HepG2 (cell line): ENCODE measurements around the gene SIVA1. TPM values are rescaled to one million over a fixed set of nuclear protein-coding genes. Genes with fewer than 3 reads are reported as not detected.

Source experiments
- ATF7 ChIP-seq, 2 experiments: fragments of 450-650 bp in 1 of 2; sonication (generic) in 1 of 2; formaldehyde crosslinking in 1 of 2; IDR thresholded peaks; 2 replicates each; pipeline versions ENCODE4 v1.4.0 to v1.6.1; 2016 to 2020; ENCODE audit warnings: antibody characterized with exemption in 1 of 2, mild to moderate bottlenecking in 1 of 2, missing genetic modification reagents in 1 of 2
- CHD4 ChIP-seq: fragments of 200-600 bp; sonication (generic); IDR thresholded peaks from 2 replicates; pipeline ENCODE4 v1.7.0; 2017; ENCODE audit warnings: mild to moderate bottlenecking, low read length, borderline replicate concordance
- JDP2 ChIP-seq: sonication (generic); formaldehyde crosslinking; IDR thresholded peaks from 2 replicates; pipeline ENCODE4 v1.8.1; 2022; ENCODE audit warnings: missing genetic modification reagents, borderline replicate concordance
- MTF2 ChIP-seq: sonication (generic); formaldehyde crosslinking; IDR thresholded peaks from 2 replicates; pipeline ENCODE4 v1.5.0; 2020; ENCODE audit warnings: missing genetic modification reagents, borderline replicate concordance
- NAIF1 ChIP-seq: sonication (generic); formaldehyde crosslinking; IDR thresholded peaks from 2 replicates; pipeline ENCODE4 v1.5.0; 2020; ENCODE audit warnings: mild to moderate bottlenecking, missing genetic modification reagents, borderline replicate concordance
- RFX5 ChIP-seq: IDR thresholded peaks from 2 replicates; pipeline ENCODE4 v1.6.1; 2011; ENCODE audit warnings: low read depth, low read length, improper control_type of control experiment
- SNAPC4 ChIP-seq: sonication (generic); formaldehyde crosslinking; IDR thresholded peaks from 2 replicates; pipeline ENCODE4 v1.4.0; 2020; ENCODE audit warnings: mild to moderate bottlenecking, missing genetic modification reagents
- SP5 ChIP-seq: IDR thresholded peaks from 2 replicates; pipeline ENCODE4 v1.6.1; 2016; ENCODE audit warnings: low read depth, borderline replicate concordance
- TCF7 ChIP-seq: sonication (generic); IDR thresholded peaks from 2 replicates; pipeline ENCODE4 v1.6.1; 2016; ENCODE audit warnings: antibody characterized with exemption, low read depth
- ZBTB20 ChIP-seq: sonication (generic); formaldehyde crosslinking; IDR thresholded peaks from 2 replicates; pipeline ENCODE4 v1.8.1; 2023; ENCODE audit warnings: missing genetic modification reagents, low read depth, mild to moderate bottlenecking, borderline replicate concordance
- ZNF263 ChIP-seq: sonication (generic); formaldehyde crosslinking; IDR thresholded peaks from 2 replicates; pipeline ENCODE4 v1.4.0; 2020; ENCODE audit warnings: missing genetic modification reagents
- ZNF329 ChIP-seq: sonication (generic); formaldehyde crosslinking; IDR thresholded peaks from 2 replicates; pipeline ENCODE4 v1.9.0; 2021; ENCODE audit warnings: low read depth, mild to moderate bottlenecking, missing genetic modification reagents
- ZNF431 ChIP-seq: sonication (generic); formaldehyde crosslinking; IDR thresholded peaks from 2 replicates; pipeline ENCODE4 v1.9.0; 2022; ENCODE audit warnings: missing genetic modification reagents, low read depth, mild to moderate bottlenecking, borderline replicate concordance
- ZNF616 ChIP-seq: sonication (generic); formaldehyde crosslinking; IDR thresholded peaks from 2 replicates; pipeline ENCODE4 v1.5.0; 2020; ENCODE audit warnings: low read depth, mild to moderate bottlenecking, missing genetic modification reagents
- ZNF678 ChIP-seq: sonication (generic); formaldehyde crosslinking; IDR thresholded peaks from 2 replicates; pipeline ENCODE4 v1.4.0; 2020; ENCODE audit warnings: mild to moderate bottlenecking, missing genetic modification reagents
- polyA plus RNA-seq, 8 experiments: library from polyadenylated mRNA; depleted of rRNA in 3 of 8; stranded (reverse) in 7 of 8; unstranded in 1 of 8; fragments of >200 nt; fragmentation: Illumina TruSeq in 4 of 8; extraction: Trizol in 4 of 8; gene quantifications; 2 replicates each; pipeline versions ENCODE4 v1.2.1 to v1.2.3, GENCODE V29; 2011 to 2016; ENCODE audit warnings: low read depth in 4 of 8, missing spikeins in 1 of 8, mixed read lengths in 1 of 8; ENCODE audit not compliant: insufficient read depth in 1 of 8
- total RNA-seq, 5 experiments: library from RNA; depleted of rRNA; stranded (reverse); fragments of >200 nt; fragmentation: Illumina TruSeq; extraction: Trizol; gene quantifications; 2 replicates each; pipeline ENCODE4 v1.2.3, GENCODE V29; 2016; ENCODE audit warnings: low read depth in 1 of 5
- TF ChIP-seq, protein P1 (sequence below): sonication (generic); formaldehyde crosslinking; IDR thresholded peaks from 2 replicates; pipeline ENCODE4 v1.5.0; 2020; ENCODE audit warnings: mild to moderate bottlenecking, low read depth, missing genetic modification reagents, borderline replicate concordance
- TF ChIP-seq, protein P2 (sequence below): sonication (generic); formaldehyde crosslinking; IDR thresholded peaks from 2 replicates; pipeline ENCODE4 v1.5.0; 2020; ENCODE audit warnings: missing genetic modification reagents
- TF ChIP-seq, protein P3 (sequence below): sonication (generic); formaldehyde crosslinking; conservative IDR thresholded peaks from 2 replicates; pipeline ENCODE4 v1.4.0; 2020; ENCODE audit warnings: mild to moderate bottlenecking, missing genetic modification reagents, moderate library complexity

SIVA1 gene
- total and polyA plus RNA-seq, 2 of the 13 experiments (the other 11 are each of a cell fraction or from before 2014, with no cell fraction given): 123 to 186 TPM

DNA sequence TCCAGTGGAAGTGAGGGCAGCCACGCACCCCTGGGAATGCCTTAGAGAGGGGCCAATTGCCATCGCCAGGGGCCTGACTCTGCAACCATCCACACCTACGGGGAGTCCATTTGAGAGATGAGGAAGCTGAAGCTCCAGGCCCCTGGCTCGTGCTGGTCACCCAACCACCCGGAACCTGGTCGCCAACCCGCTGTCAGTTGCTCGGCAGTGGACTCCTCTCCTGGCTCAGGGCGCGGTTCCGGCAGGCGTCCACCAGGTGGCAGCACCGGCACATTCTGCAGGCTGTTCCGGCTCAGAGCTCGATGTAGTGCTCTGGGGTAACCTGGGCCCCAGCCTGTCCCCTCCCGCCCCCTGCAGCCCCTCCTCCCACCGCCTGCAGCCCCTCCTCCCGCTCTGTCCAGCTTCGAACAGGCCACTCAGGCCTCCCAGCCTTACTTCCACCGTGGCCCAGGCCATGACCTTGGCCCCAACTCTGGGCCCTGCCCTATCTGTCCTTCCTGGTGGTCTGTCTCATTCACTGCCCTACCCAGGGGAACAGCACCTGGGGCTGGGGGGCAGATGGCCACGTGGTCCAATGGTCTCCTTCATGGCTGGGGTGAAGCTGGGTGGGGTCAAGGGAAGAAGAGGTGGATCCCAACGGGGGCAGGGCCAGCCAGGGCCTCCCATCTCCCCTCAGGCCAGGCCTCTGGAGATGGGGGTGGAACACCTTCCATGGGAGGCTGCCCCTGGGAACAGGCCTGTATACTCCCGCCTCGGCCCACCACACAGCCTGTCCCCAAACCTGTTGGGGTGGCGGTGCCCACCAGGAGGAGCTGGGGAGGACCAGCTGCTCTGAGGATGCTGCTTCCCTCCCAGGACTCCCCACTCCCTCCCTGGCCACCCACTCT, 15.7 kb downstream of the SIVA1 start (continued):
- no peak for TF ChIP-seq SNAPC4 (CRISPR knock-in tag)
- 0 out of 2 replicates have a peak, but pooled peaks have one; percentile 21 for TF ChIP-seq ZNF678 (CRISPR knock-in tag)
- no peak for TF ChIP-seq ATF7 (IDR thresholded peaks at IDR 0.05)
- TF ChIP-seq ATF7 (CRISPR knock-in tag; IDR thresholded peaks at IDR 0.05): no peak
- no peak for TF ChIP-seq ZNF329
- TF ChIP-seq, protein P1, sequence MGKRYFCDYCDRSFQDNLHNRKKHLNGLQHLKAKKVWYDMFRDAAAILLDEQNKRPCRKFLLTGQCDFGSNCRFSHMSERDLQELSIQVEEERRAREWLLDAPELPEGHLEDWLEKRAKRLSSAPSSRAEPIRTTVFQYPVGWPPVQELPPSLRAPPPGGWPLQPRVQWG: no peak
- TF ChIP-seq CHD4: no peak
- TF ChIP-seq, protein P2, sequence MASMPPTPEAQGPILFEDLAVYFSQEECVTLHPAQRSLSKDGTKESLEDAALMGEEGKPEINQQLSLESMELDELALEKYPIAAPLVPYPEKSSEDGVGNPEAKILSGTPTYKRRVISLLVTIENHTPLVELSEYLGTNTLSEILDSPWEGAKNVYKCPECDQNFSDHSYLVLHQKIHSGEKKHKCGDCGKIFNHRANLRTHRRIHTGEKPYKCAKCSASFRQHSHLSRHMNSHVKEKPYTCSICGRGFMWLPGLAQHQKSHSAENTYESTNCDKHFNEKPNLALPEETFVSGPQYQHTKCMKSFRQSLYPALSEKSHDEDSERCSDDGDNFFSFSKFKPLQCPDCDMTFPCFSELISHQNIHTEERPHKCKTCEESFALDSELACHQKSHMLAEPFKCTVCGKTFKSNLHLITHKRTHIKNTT (CRISPR knock-in tag): no peak
- TF ChIP-seq SP5 (CRISPR knock-in tag): peak; percentile 63
- no peak for TF ChIP-seq JDP2
- no peak for TF ChIP-seq MTF2 (CRISPR knock-in tag)
- no peak for TF ChIP-seq TCF7
- no peak for TF ChIP-seq RFX5
- TF ChIP-seq ZNF616: no peak
- TF ChIP-seq NAIF1 (CRISPR knock-in tag): no peak; the same call in 1 of the 2 replicates
- TF ChIP-seq, protein P3, sequence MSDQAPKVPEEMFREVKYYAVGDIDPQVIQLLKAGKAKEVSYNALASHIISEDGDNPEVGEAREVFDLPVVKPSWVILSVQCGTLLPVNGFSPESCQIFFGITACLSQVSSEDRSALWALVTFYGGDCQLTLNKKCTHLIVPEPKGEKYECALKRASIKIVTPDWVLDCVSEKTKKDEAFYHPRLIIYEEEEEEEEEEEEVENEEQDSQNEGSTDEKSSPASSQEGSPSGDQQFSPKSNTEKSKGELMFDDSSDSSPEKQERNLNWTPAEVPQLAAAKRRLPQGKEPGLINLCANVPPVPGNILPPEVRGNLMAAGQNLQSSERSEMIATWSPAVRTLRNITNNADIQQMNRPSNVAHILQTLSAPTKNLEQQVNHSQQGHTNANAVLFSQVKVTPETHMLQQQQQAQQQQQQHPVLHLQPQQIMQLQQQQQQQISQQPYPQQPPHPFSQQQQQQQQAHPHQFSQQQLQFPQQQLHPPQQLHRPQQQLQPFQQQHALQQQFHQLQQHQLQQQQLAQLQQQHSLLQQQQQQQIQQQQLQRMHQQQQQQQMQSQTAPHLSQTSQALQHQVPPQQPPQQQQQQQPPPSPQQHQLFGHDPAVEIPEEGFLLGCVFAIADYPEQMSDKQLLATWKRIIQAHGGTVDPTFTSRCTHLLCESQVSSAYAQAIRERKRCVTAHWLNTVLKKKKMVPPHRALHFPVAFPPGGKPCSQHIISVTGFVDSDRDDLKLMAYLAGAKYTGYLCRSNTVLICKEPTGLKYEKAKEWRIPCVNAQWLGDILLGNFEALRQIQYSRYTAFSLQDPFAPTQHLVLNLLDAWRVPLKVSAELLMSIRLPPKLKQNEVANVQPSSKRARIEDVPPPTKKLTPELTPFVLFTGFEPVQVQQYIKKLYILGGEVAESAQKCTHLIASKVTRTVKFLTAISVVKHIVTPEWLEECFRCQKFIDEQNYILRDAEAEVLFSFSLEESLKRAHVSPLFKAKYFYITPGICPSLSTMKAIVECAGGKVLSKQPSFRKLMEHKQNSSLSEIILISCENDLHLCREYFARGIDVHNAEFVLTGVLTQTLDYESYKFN (CRISPR knock-in tag): peak; percentile 75
- 0 out of 2 replicates have a peak, but pooled peaks have one; percentile 34 for TF ChIP-seq ZNF431 (CRISPR knock-in tag)
- TF ChIP-seq ZBTB20 (CRISPR knock-in tag): peak; percentile 3; the same call in 1 of the 2 replicates
- TF ChIP-seq ZNF263 (CRISPR knock-in tag): peak; percentile 94
